RWPE1 (cell line): Measurements from ENCODE around the gene PLN.

Experiments used
- CTCF ChIA-PET: fragments of 350-600 bp; sonication (Branson Sonifier 250); formaldehyde crosslinking; extraction: SDS; loops from one replicate; lab custom pipeline; 2021; lab: Yijun Ruan, JAX
- POLR2A ChIA-PET: fragments of 400-600 bp; formaldehyde crosslinking; extraction: SDS; loops from one replicate; lab custom pipeline; 2020; ENCODE audit warnings: antibody characterized with exemption; ENCODE audit not compliant: low non-redundant PET; lab: Yijun Ruan, JAX
- DNase-seq: peaks from one replicate; pipeline ENCODE4 v3.0.0; 2012; ENCODE audit warnings: low spot score
- H3K27ac ChIP-seq: fragments of 450-650 bp; 2 replicates; pipeline ENCODE4 v1.5.1; 2017
- CTCF ChIP-seq: fragments of 450-650 bp; conservative IDR thresholded peaks from 2 replicates; pipeline ENCODE4 v1.5.1; 2017; ENCODE audit warnings: low read depth, mild to moderate bottlenecking

PLN gene

DNA sequence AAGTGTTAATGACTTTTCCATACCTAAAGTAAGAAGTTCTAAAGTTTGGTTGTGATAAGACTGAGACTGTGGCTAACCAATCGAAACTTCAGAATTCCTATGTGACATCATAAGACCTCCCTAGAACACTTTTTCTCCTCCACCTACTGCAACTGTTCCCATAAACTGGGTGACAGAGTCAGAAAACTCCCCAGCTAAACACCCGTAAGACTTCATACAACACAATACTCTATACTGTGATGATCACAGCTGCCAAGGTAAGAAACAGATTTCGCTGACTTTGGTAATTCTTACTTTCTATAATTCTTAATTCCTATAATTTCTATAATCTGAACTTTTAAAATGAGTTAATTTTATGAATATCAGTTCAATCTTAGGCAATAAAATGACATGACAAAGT, at the start of gene PLN:
Gene PLN (plus strand): TSS at position 161 of the 400 bp plus-strand sequence. CDS start 10,626 bp downstream, outside the sequence.
- TF ChIP-seq CTCF = no peak
- ChIA-PET POLR2A (no interaction called here), CTCF (interaction anchor here (0.6 kb wide), 1 partner anchor 571 kb away, joined by 3 read pairs; no protein-coding TSS in a partner anchor)
- no peak within 1 kb of the TSS for H3K27ac ChIP-seq
- no peak for DNase-seq

DNA sequence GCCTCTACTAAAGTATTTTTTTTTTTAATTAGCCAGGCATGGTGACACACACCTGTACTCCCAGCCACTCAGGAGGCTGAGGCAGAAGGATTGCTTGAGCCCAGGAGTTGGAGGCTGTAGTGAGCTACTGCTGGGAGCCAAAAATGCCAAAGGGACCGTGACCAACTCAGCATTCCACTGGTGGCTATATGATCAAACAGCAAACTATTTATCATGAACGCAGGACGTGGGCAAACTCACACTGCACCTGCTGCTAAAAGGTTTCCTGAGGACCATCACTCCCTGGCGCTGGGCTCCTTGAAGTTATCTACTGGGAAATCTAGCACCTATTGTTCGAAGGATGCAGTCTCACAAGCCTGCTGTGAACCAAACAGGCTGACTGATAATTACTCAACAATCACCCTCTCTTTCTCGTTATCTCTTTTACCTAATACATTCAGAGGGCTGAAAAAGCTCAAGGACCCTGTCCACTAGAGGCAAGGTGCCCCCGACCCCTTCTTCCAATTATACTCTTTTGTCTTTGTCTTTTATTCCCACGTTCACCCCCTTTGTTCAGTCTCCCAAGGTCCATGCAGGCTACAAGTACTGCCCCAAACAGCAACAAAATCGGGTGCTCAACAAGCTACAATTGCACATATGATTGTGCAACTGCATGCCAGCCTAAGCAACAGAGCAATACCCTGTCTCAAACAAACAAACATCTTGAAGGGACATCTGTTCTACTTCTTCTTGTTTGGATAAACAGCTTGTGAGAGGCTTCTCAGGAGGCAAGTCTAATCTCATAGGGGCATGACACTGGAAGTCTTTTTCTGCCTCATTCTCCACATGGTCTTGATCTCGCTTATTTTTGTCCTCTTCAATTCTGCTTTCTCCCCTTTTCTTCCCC, 47.7 kb upstream of the PLN start:
- ChIA-PET POLR2A (no interaction called here), CTCF (interaction anchor here (0.6 kb wide), 1 partner anchor 15 kb away, joined by 3 read pairs; no protein-coding TSS in a partner anchor)
- no peak for TF ChIP-seq CTCF
- no peak overlapping the region for H3K27ac ChIP-seq
- no peak for DNase-seq

GRCh38 chr6:118501099-118501498, 47.0 kb upstream of the PLN start:
- TF ChIP-seq CTCF = no peak
- ChIA-PET POLR2A (no interaction called here), CTCF (no interaction called here)
- H3K27ac ChIP-seq = no peak overlapping the region
- DNase-seq = no peak

DNA sequence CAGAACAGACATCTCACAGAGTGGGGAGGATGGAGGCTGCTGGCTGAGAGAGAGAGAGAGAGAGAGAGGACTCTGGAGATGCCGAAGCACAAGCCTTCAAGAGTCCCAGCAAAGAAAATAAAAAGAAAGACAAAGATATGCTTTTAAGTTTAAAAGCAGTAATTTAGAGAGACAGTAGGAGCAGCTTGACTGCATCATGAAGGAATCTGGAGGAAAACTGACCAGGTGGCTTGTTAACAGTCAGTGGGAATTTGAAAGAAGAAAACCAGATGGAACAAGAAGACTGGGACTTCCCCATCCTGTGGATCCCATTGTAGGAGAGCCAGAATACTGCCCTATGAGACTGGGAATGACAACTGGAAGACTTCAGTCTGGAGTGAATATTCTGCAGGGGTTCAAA, 46.3 kb upstream of the PLN start:
- ChIA-PET CTCF (no interaction called here), POLR2A (no interaction called here)
- H3K27ac ChIP-seq = no peak overlapping the region
- no peak for TF ChIP-seq CTCF
- DNase-seq = no peak

DNA sequence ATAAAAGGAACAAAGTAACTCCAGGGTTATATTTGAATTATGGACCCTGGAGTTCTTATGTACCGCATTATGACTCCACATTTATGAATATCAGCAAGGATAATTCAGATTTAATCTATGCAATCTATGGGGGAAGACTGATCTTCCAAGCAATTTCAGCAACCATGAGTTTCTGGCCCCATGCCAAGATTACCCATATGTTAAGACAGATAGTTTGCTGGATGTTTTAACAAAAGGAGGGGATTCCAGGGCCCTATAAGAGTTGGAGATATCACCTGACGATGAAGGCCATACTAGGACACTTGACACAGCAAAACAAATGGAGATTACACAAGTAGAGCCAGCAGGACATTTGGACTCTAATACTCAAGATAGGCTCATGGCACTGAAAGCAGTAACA, 45.9 kb upstream of the PLN start:
- TF ChIP-seq CTCF = no peak
- no peak overlapping the region for H3K27ac ChIP-seq
- DNase-seq = no peak
- CTCF ChIA-PET = no interaction called here
- POLR2A ChIA-PET = no interaction called here

GRCh38 chr6:118504611-118505010, 43.5 kb upstream of the PLN start:
- no peak overlapping the region for H3K27ac ChIP-seq
- no peak for DNase-seq
- POLR2A ChIA-PET = no interaction called here
- TF ChIP-seq CTCF = no peak
- CTCF ChIA-PET = interaction anchor here (1.1 kb wide), 1 partner anchor 51 kb away, joined by 3 read pairs; no protein-coding TSS in a partner anchor
